HG03378 (cell line): ENCODE data around the gene TACC2.

Source experiments
- ATAC-seq: cut with Tn5 transposase; IDR thresholded peaks from one replicate; pipeline ENCODE4 v1.9.1; 2021; ENCODE audit warnings: mild to moderate bottlenecking, moderate library complexity; ENCODE audit not compliant: unreplicated experiment

TACC2 gene

DNA sequence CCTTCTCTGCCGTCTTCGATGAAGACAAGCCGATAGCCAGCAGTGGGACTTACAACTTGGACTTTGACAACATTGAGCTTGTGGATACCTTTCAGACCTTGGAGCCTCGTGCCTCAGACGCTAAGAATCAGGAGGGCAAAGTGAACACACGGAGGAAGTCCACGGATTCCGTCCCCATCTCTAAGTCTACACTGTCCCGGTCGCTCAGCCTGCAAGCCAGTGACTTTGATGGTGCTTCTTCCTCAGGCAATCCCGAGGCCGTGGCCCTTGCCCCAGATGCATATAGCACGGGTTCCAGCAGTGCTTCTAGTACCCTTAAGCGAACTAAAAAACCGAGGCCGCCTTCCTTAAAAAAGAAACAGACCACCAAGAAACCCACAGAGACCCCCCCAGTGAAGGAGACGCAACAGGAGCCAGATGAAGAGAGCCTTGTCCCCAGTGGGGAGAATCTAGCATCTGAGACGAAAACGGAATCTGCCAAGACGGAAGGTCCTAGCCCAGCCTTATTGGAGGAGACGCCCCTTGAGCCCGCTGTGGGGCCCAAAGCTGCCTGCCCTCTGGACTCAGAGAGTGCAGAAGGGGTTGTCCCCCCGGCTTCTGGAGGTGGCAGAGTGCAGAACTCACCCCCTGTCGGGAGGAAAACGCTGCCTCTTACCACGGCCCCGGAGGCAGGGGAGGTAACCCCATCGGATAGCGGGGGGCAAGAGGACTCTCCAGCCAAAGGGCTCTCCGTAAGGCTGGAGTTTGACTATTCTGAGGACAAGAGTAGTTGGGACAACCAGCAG is 221.7 kb downstream of the TACC2 start:
- ATAC-seq, result no peak

GRCh38 chr10:122213364-122213763 is 224.4 kb downstream of the TACC2 start:
- ATAC-seq, result no peak

DNA sequence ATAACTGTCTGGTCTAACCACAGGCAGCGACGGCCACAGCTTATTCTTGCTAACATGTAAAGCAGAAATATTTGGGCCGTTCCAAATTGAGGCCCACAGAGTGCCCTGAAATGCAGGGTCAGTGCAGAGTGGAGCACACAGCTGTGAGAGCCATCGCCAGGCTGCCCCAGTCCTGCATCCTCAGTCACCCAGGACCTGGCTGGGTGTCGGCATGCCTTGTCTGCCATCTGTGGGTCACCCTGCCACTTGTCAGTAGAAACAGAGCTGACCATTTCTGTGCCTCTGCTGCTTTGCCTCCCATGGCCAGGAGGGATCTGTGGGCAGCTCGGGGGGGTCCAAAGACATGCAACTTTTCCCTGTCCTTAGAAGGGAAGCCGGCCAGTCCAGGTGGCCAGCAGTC is 224.8 kb downstream of the TACC2 start:
- no peak for ATAC-seq

GRCh38 chr10:122216047-122216446 is 227.1 kb downstream of the TACC2 start:
- ATAC-seq, result no peak

- no peak for ATAC-seq
Observed at GRCh38 chr10:122219340-122219739, 230.4 kb downstream of the TACC2 start.

GRCh38 chr10:122220736-122221135 is 231.8 kb downstream of the TACC2 start:
- ATAC-seq, result no peak

GRCh38 chr10:122221958-122222357 is 233.0 kb downstream of the TACC2 start:
- ATAC-seq, result no peak

DNA sequence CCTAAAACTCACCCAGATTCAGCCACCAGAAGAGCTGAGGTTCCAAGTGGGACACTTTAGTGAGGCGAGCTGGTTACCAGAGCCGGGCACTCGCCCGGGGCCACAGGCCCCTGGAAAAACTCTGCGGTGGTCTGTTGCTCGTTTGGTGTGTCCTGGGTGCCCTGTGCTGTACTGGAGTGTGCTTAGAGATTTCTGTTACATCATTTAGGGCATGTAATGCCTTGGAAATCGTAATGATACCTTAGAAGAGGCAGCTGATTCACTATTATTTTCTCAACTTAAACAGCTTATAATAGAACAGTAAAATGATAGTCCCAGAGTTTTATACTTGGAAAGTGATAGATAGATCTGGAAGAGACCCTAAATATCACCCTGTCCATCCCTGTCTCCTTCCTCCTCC is 233.7 kb downstream of the TACC2 start:
- ATAC-seq, result no peak

DNA sequence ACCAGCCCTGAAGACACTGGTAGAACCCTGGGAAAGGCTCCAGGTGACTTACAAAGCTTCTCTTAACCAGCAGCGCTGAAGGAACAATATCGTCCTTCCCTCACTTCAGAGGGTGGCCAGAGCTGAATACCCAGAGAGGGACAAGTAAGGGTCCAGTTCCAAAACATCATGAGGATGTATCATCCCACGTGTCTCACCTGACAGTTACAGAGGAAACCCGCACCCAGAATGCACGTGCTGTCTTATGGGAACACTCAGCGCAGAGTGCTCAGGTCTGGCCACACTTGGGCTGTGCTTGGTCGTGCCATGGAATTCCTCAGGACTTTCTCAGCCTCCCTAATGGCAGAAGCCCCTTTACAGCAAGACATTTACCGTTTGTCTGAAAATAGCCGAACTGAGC is 235.2 kb downstream of the TACC2 start:
- no peak for ATAC-seq

DNA sequence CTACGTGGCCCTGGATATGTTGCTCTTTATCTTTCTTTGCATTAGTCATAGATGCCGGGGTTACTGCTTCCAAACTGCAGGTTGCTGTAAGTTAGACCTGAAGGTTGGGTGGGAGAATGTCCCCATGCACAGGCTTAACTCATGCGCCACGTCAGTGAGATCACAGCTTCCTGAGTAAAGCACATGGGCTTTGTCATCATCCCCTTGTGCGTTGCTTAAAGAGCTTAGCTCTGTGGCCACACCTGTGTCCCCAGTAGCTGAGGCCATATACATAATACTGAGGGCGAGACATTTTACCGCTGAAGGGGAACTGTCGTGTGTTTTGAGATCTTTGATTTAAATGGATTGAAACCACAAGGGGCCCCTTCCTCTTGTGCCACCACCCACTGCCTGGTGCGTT is 236.4 kb downstream of the TACC2 start:
- ATAC-seq, result no peak

GRCh38 chr10:122227754-122228153 is 238.8 kb downstream of the TACC2 start:
- no peak for ATAC-seq

- ATAC-seq, result no peak
Observed at GRCh38 chr10:122229666-122230065, 240.7 kb downstream of the TACC2 start.

- no peak for ATAC-seq
Observed at GRCh38 chr10:122230222-122230621, 241.3 kb downstream of the TACC2 start.

DNA sequence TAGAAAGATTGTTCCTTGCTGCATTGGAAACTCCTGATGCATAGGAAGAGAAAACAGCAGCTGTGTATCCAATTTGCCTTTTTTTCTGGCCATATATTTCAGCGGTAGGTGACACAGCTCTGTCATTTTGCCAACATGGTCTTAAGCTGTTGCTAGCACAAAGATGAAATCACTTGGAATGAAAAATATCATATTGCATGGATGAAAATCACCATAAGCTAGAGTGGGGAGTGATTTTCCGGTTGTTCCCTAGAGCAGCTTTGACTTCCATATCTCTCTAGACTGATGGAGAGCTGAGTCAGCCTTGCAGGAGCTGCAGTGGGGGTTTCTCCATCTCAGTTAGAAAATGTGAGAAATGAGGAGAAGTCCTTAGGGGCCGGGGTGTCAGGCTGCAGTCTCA is 243.8 kb downstream of the TACC2 start:
- no peak for ATAC-seq

DNA sequence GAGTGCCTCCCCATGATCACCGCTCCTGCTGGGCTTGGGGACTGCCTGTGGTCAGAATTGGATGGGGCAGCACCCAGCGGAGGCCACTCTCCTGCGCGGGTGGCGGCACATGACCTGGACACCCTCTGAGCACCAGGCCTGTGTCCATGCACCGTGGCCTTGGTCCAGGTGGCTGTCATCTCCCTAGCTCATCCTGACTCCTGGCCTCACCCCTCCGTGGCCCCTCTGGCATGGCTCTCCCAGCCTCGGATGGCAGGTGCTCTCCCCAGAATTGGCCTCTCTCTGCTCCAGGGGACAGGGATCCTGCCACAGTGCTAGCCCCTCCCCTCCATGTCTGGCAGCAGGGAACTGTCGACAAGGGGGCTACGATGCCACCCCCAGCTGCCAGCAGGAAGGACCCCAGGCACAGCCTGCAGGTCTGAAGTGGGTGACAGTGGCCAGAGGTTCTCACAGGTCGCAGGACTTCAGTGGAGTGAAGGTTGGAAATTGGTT is 244.9 kb downstream of the TACC2 start:
- ATAC-seq, result no peak

GRCh38 chr10:122234416-122234815 is 245.5 kb downstream of the TACC2 start:
- ATAC-seq, result no peak

GRCh38 chr10:122236690-122237306 is 247.8 kb downstream of the TACC2 start:
- no peak for ATAC-seq

DNA sequence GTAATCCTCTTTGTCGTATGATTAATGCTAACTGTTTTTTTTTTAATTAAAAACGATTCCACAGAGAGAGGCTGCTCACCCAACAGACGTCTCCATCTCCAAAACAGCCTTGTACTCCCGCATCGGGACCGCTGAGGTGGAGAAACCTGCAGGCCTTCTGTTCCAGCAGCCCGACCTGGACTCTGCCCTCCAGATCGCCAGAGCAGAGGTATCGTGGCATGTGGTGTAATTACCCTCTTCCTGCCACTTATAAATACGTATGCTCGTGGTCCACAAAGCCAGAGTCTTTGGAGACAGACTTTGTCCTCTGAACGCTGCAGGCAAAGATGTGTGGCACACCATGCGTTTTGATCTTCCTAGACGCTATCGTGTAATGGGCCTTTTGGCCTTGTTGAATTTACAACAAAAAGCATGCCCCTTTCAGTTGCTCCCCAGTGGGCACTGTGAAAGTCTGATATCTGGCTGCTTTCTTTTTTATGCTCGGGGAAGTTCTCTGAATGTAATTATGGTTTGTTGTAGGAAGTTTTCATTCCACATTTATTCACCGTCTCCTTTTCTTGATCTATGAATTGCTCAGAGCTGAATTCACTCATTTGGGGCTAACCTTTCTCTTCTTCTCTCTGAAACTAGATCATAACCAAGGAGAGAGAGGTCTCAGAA is 248.5 kb downstream of the TACC2 start:
- ATAC-seq, result no peak

DNA sequence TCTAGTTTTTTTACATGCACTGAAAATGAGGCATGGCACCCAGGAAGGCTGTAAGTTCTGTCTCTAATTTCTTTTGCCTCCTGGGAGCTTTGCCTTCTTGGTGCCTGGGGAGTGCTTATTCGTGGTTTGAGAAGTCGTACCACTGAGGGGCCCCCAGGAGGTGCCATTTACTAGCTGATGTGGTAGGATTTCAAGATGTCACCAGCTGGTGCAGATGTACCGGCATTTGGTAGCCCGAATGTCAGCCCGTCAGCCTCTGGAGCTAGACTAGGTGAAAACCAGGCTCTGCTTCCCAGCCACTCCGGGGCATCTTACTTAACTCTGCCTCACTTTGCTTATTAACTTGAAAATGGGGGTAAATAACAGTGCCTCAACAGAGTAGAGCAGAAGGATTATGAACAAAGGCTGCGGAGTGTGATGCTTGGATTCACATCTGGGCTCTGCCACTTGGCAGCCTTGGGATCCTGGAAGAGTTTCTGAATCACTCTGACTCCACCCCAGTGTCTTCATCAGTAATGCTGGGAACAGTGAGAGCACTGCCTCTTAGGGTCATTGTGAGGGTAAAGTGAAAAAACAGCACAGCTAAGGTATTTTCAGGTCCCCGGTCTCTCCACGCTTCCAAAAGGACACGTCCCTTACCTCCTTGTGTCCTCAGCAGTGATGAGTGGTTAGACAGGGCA is 250.8 kb downstream of the TACC2 start:
- no peak for ATAC-seq

DNA sequence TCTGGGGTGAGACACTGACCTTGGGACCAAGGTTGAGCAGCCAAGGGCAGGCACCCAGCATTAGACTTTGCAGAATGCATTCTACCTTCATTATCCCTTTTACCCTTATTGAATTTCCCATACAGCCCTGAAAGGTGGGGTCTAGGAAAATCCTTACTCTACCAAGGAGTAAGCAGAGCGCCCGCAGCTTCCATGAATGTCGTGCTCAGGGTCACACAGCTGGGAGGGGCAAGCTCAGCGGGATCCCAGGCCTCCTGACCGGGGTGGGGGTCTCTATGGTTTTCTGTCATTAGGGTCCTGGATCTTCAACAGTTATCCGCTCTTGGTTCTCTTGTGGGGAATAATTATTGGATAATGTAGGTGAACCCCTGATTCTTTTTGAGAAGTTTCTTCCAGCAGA is 251.4 kb downstream of the TACC2 start:
- no peak for ATAC-seq

DNA sequence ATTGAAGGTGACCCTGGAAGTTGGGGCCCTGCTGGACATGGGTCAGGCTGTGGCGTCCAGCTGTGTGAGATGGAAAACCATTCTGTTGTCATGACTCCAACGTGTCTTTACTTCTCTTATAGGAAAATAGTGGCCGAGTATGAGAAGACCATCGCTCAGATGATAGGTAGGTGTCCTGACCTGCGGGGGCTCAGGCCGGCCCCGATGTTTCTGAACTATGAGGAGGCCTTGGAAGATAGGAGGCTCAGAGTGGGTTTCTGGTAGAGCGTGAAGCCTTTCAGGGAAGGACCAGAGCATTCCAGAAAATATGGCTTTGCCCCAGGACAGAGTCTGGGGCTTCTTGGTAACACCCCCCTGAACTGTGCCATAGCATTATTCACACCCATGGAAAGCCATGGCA is 252.9 kb downstream of the TACC2 start:
- ATAC-seq, result no peak
